ENCODE results near the gene ZFYVE28. TPM values are rescaled to one million over a fixed set of nuclear protein-coding genes. Genes with fewer than 3 reads are reported as not detected.
"Not testable (repeated sequence)": the region's sequence is repeated elsewhere in the genome, so short reads cannot be mapped to it uniquely, and the experiment has no call there.

ZFYVE28 gene
- total RNA-seq, 1 donor from 2014 or later, result 6.3 TPM

- no peak for DNase-seq (ENCODE audit: low spot score)
These were observed 27.5 kb downstream of the ZFYVE28 start for GRCh38 chr4:2390784-2391421.

GRCh38 chr4:2390146-2390545, 28.3 kb downstream of the ZFYVE28 start:
- DNase-seq (ENCODE audit: low spot score), result no peak

GRCh38 chr4:2389691-2390090, 28.8 kb downstream of the ZFYVE28 start:
- DNase-seq (ENCODE audit: low spot score), result no peak

GRCh38 chr4:2388429-2389182, 29.8 kb downstream of the ZFYVE28 start:
- peak; percentile 20 for DNase-seq (ENCODE audit: low spot score)

GRCh38 chr4:2387829-2388228, 30.6 kb downstream of the ZFYVE28 start:
- no peak for DNase-seq (ENCODE audit: low spot score)

- no peak for DNase-seq (ENCODE audit: low spot score)
These were observed 31.2 kb downstream of the ZFYVE28 start for GRCh38 chr4:2387218-2387617.

- DNase-seq (ENCODE audit: low spot score), result no peak
These were observed 31.7 kb downstream of the ZFYVE28 start for GRCh38 chr4:2386717-2387116.

GRCh38 chr4:2385516-2385915, 32.9 kb downstream of the ZFYVE28 start:
- DNase-seq (ENCODE audit: low spot score), result no peak

- no peak for DNase-seq (ENCODE audit: low spot score)
These were observed 34.2 kb downstream of the ZFYVE28 start for GRCh38 chr4:2384245-2384644.

- no peak for DNase-seq (ENCODE audit: low spot score)
These were observed 34.7 kb downstream of the ZFYVE28 start for GRCh38 chr4:2383760-2384159.

GRCh38 chr4:2383220-2383631, 35.2 kb downstream of the ZFYVE28 start:
- DNase-seq (ENCODE audit: low spot score), result not testable (repeated sequence)

GRCh38 chr4:2382769-2383202, 35.7 kb downstream of the ZFYVE28 start:
- not testable (repeated sequence) for DNase-seq (ENCODE audit: low spot score)

- DNase-seq (ENCODE audit: low spot score), result not testable (repeated sequence)
These were observed 37.9 kb downstream of the ZFYVE28 start for GRCh38 chr4:2380589-2380988.

- no peak for DNase-seq (ENCODE audit: low spot score)
These were observed 39.5 kb downstream of the ZFYVE28 start for GRCh38 chr4:2378898-2379297.

GRCh38 chr4:2378401-2378800, 40.0 kb downstream of the ZFYVE28 start:
- no peak for DNase-seq (ENCODE audit: low spot score)

- no peak for DNase-seq (ENCODE audit: low spot score)
These were observed 41.2 kb downstream of the ZFYVE28 start for GRCh38 chr4:2377241-2377640.

GRCh38 chr4:2375427-2375826, 43.0 kb downstream of the ZFYVE28 start:
- DNase-seq (ENCODE audit: low spot score), result no peak

- DNase-seq (ENCODE audit: low spot score), result no peak
These were observed 44.9 kb downstream of the ZFYVE28 start for GRCh38 chr4:2373532-2373931.

- DNase-seq (ENCODE audit: low spot score), result no peak
These were observed 45.9 kb downstream of the ZFYVE28 start for GRCh38 chr4:2372488-2373030.

- no peak for DNase-seq (ENCODE audit: low spot score)
These were observed 46.5 kb downstream of the ZFYVE28 start for GRCh38 chr4:2371765-2372487.

- no peak for DNase-seq (ENCODE audit: low spot score)
These were observed 47.7 kb downstream of the ZFYVE28 start for GRCh38 chr4:2370597-2371320.
